ENCODE data around the gene LTB4R2.

- no peak for TF ChIP-seq CTCF (IDR thresholded peaks at IDR 0.05; ENCODE audit: low read length)
- no peak for TF ChIP-seq EZH2 (optimal IDR thresholded peaks at IDR 0.05; ENCODE audit: low read depth, low read length)
- TF ChIP-seq EZH2phosphoT487 (IDR thresholded peaks at IDR 0.05; ENCODE audit: low read length): no peak
Measured at GRCh38 chr14:24316597-24316950, 6.6 kb downstream of the LTB4R2 start.

All from MM.1S (cell line).